ENCODE data around the gene PPP1R9B.

The PPP1R9B gene

DNA sequence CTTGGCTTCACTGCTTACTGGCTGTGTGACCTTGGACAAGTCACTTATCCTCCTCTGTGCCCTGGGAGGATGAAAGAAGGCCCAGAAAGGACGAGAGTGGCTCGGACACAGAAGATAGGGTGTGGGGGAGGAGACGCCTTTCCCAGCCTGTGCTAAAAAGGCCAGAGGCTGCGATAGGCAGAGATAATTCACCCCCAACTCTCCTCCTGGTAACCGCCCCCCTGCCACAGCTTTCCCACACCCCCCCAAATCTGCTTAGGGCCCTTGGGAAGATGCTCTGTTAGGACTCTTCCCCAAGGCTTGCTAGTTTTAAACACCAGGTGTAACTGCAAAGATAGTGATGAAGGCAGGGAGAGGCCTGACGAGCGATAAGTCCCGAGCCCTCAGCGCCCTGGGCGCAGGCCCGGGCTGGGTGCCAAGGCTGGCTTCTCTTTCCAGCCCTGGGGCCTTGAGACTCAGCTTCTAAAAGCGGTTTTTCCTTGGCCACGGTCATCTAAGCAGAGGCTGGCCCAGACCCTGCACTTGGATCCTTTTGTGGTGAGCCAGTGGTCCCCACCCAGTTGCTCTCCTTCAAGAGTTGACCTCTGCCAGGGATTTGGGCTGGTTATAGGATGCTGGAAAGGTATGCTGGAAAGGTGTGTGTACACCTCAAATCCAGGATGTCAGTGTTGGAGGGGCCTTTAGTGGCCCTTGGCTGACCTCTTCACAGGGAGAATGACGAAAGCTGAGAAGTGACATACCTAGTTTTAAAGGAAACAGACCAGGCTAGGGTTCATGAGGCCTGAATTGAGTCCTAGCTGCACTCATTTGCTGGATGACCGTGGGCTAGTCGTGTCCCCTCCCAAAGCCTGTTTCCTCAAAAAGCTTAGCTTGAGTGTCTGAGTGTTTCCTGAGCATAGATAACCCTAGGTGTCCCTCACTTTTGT is 3.4 kb upstream of the PPP1R9B start:
- H3K4me3 ChIP-seq (ENCODE audit: low read depth in 1 of 2, low read length in 1 of 2): no peak overlapping the region
- H3K4me1 ChIP-seq (ENCODE audit: control insufficient read depth in 1 of 2, insufficient read depth in 1 of 2, low read depth in 1 of 2, low read length in 1 of 2): peaks cover 14 to 22% of the 10 kb centered on the region in 2 experiments
- no peaks in the 10 kb centered on the region for H3K27me3 ChIP-seq
- no peaks in the 10 kb centered on the region for H3K9me3 ChIP-seq
- no peaks in the 10 kb centered on the region for H3K36me3 ChIP-seq
- TF ChIP-seq, protein P1, sequence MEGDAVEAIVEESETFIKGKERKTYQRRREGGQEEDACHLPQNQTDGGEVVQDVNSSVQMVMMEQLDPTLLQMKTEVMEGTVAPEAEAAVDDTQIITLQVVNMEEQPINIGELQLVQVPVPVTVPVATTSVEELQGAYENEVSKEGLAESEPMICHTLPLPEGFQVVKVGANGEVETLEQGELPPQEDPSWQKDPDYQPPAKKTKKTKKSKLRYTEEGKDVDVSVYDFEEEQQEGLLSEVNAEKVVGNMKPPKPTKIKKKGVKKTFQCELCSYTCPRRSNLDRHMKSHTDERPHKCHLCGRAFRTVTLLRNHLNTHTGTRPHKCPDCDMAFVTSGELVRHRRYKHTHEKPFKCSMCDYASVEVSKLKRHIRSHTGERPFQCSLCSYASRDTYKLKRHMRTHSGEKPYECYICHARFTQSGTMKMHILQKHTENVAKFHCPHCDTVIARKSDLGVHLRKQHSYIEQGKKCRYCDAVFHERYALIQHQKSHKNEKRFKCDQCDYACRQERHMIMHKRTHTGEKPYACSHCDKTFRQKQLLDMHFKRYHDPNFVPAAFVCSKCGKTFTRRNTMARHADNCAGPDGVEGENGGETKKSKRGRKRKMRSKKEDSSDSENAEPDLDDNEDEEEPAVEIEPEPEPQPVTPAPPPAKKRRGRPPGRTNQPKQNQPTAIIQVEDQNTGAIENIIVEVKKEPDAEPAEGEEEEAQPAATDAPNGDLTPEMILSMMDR (IDR thresholded peaks at IDR 0.05): no peak
- H3K27ac ChIP-seq: peak overlapping the region; percentile 99

DNA sequence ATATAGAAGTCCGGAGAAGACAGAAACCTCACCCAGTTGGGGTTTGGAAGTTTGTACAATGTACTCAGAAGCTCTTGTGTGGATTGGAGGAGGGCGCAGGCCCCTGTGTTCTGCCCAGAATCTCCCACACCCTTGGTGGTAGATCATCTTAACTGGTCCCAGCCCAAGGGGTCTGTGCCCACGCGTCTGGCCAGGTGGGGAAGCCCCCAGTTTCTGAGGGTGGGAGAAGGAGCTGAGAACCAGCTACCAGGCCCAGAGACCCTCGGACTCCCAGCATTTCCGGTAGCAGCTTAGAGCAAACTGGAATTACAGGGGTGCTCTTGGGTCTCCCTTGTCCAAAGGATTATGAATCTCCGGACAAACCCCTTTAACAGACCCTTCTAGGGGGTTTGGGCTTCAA is 2.3 kb upstream of the PPP1R9B start:
- H3K27me3 ChIP-seq: no peaks in the 10 kb centered on the region
- H3K9me3 ChIP-seq: no peaks in the 10 kb centered on the region
- H3K27ac ChIP-seq: peak overlapping the region; percentile 99
- TF ChIP-seq, protein P1 (IDR thresholded peaks at IDR 0.05): no peak
- H3K36me3 ChIP-seq: no peaks in the 10 kb centered on the region
- H3K4me3 ChIP-seq (ENCODE audit: low read depth in 1 of 2, low read length in 1 of 2): peak overlapping the region in 1 of 2 experiments; percentile 98
- H3K4me1 ChIP-seq (ENCODE audit: control insufficient read depth in 1 of 2, insufficient read depth in 1 of 2, low read depth in 1 of 2, low read length in 1 of 2): peaks cover 21 to 32% of the 10 kb centered on the region in 2 experiments

DNA sequence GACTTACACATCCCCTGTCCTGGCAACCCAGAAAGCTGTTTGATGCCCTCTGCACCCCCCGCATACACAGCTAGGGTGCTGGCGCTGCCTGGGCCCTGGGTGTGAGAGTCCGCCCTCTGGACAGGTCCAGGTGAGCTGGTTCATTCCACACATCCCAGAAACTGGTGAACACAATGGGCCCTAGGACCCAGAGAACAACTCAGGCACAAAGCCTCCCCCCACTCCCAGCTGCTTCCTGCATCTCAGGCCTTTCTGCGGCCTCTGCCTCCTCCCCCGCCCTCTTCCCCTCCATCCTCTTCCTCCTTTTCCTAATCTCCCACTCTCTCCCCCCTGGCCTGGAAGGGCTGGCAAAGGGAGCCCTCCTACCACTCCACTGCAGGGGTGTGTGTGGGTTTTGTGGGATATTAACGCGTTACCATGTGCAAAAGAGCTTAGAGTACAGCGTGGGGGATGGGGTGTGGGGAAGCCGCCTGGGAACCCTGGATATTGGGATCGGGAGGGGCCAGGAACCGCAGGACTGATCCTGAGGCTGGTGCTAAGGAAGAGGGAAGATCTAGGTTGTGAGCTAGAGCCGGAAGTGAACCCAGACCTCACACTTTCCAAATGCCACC is 1.6 kb upstream of the PPP1R9B start:
- Histone ChIP-seq H3K9me3 (no peaks in the 10 kb centered on the region), H3K36me3 (no peaks in the 10 kb centered on the region), H3K4me3 (ENCODE audit: low read depth in 1 of 2, low read length in 1 of 2) (peak overlapping the region; percentile 97 to 98), H3K27ac (peak overlapping the region; percentile 99), H3K4me1 (ENCODE audit: control insufficient read depth in 1 of 2, insufficient read depth in 1 of 2, low read depth in 1 of 2, low read length in 1 of 2) (peaks cover 28 to 39% of the 10 kb centered on the region in 2 experiments), H3K27me3 (no peaks in the 10 kb centered on the region)
- TF ChIP-seq, protein P1 (IDR thresholded peaks at IDR 0.05): peak; percentile 25

DNA sequence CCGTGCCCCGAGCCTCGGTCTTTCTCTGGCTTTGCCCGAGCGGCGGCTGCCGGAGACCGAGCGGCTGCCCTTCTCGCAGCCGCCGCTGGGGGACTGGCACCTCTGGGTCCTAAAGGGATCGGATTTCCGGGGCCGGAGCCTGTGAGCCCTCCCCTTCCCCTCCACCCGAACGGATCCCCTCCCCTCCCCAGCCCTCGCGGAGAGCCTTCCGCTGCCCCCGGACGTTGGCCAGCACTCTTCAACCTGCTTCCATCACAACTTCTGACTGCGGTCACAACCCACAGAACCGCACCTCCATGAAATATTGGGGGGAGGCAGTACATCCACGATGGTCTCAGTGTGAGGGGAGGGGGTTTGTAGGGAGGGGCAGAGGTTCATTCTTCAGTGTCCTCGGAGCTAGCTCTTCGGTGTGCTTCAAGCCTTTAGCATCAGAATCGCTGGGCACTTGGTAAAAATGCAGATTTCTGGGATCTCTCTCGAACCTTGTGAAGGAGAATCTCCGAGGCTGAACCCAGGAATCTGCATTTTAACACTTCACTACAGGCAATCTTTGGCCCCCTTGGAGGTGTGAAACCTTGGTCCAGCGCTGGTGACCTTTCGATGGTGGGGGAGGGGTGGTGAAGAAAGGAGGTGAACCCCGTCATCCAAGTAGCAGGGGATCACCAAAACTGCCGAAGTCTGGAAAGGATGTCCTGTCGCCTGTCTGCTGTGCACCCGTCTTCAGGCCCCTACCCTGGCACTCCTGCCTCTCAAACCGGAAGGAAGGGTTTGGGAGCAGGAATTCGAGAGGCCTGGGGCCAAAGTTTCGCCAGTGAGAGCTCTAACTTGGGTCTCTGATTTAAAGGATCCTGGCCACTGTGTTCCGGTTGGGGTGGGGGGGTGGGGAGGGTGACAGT is 812 bp upstream of the PPP1R9B start:
- peaks cover 35 to 46% of the 10 kb centered on the region in 2 experiments for H3K4me1 ChIP-seq (ENCODE audit: control insufficient read depth in 1 of 2, insufficient read depth in 1 of 2, low read depth in 1 of 2, low read length in 1 of 2)
- peak overlapping the region; percentile 99 for H3K27ac ChIP-seq
- peak overlapping the region; percentile 97 to 98 for H3K4me3 ChIP-seq (ENCODE audit: low read depth in 1 of 2, low read length in 1 of 2)
- H3K27me3 ChIP-seq: no peaks in the 10 kb centered on the region
- TF ChIP-seq, protein P1 (IDR thresholded peaks at IDR 0.05): peak; percentile 99
- no peaks in the 10 kb centered on the region for H3K9me3 ChIP-seq
- peaks cover 5% of the 10 kb centered on the region for H3K36me3 ChIP-seq

Data from neutrophil (primary cell).